H1 (cell line): ENCODE measurements around the gene CLDN9. TPM values are rescaled to one million over a fixed set of nuclear protein-coding genes. Genes with fewer than 3 reads are reported as not detected.
A peak's percentile ranks its signal among the peaks of the same experiment; 100 is the strongest.

Experiments used
- BCL11A ChIP-seq, 2 experiments: IDR thresholded peaks; one replicate each; pipeline ENCODE4 v1.6.1; 2011; ENCODE audit warnings: low read depth in 2 of 2, low read length in 2 of 2, mild to moderate bottlenecking in 2 of 2
- CBX5 ChIP-seq: fragments of 300-800, 300-1000 bp; sonication (generic); IDR thresholded peaks from 2 replicates; pipeline ENCODE4 v1.7.1; 2016; ENCODE audit warnings: antibody characterized with exemption, low read length, low read depth
- CHD1 ChIP-seq: IDR thresholded peaks from 2 replicates; pipeline ENCODE4 v1.6.1; 2012; ENCODE audit warnings: low read depth, low read length, improper control_type of control experiment
- CREB1 ChIP-seq: IDR thresholded peaks from 2 replicates; pipeline ENCODE4 v1.6.1; 2012; ENCODE audit warnings: inconsistent platforms
- EP300 ChIP-seq, 2 experiments: IDR thresholded peaks; 1 replicate in 1 of 2; 2 replicates in 1 of 2; pipeline ENCODE4 v1.6.1; 2011 to 2012; ENCODE audit warnings: low read depth in 2 of 2, low read length in 2 of 2, mild to moderate bottlenecking in 2 of 2, borderline replicate concordance in 1 of 2, inconsistent platforms in 1 of 2, moderate library complexity in 1 of 2
- EZH2 ChIP-seq: fragments of 200-600 bp; sonication (generic); IDR thresholded peaks from 2 replicates; pipeline ENCODE4 v1.7.1; 2012; ENCODE audit warnings: low read depth, mild to moderate bottlenecking, moderate library complexity, low read length, inconsistent platforms; ENCODE audit not compliant: severe bottlenecking
- FOSL1 ChIP-seq: IDR thresholded peaks from 2 replicates; pipeline ENCODE4 v1.6.1; 2011; ENCODE audit warnings: mild to moderate bottlenecking, low read depth, low read length, moderate library complexity; ENCODE audit not compliant: insufficient read depth
- GABPA ChIP-seq: IDR thresholded peaks from 2 replicates; pipeline ENCODE4 v1.6.1; 2011; ENCODE audit warnings: mild to moderate bottlenecking, low read length, moderate library complexity, borderline replicate concordance; ENCODE audit not compliant: insufficient read depth
- KDM4A ChIP-seq: IDR thresholded peaks from one replicate; pipeline ENCODE4 v1.7.1; 2012; ENCODE audit warnings: low read depth, mild to moderate bottlenecking, moderate library complexity, low read length, inconsistent platforms; ENCODE audit not compliant: severe bottlenecking
- NRF1 ChIP-seq: IDR thresholded peaks from 2 replicates; pipeline ENCODE4 v1.6.1; 2011; ENCODE audit warnings: mild to moderate bottlenecking, low read depth, low read length, improper control_type of control experiment
- RFX5 ChIP-seq: IDR thresholded peaks from 2 replicates; pipeline ENCODE4 v1.6.1; 2011; ENCODE audit warnings: low read depth, low read length, improper control_type of control experiment, borderline replicate concordance
- RNF2 ChIP-seq: fragments of 200-900, 300-1000 bp; sonication (generic); IDR thresholded peaks from 2 replicates; pipeline ENCODE4 v1.7.1; 2016; ENCODE audit warnings: borderline replicate concordance, low read depth, mild to moderate bottlenecking, antibody characterized with exemption, low read length; ENCODE audit not compliant: poor library complexity, severe bottlenecking; ENCODE audit errors: missing control alignments
- SIRT6 ChIP-seq: IDR thresholded peaks from one replicate; pipeline ENCODE4 v1.7.1; 2012; ENCODE audit warnings: low read length, inconsistent platforms
- SP4 ChIP-seq: IDR thresholded peaks from 2 replicates; pipeline ENCODE4 v1.6.1; 2012; ENCODE audit warnings: low read length, inconsistent platforms
- SUZ12 ChIP-seq: fragments of 200-600 bp; sonication (generic); IDR thresholded peaks from 2 replicates; pipeline ENCODE4 v1.6.1; 2012; ENCODE audit warnings: mild to moderate bottlenecking, inconsistent platforms, low read length, moderate library complexity, mixed read lengths
- TBP ChIP-seq: IDR thresholded peaks from 2 replicates; pipeline ENCODE4 v1.6.1; 2011; ENCODE audit warnings: low read depth, low read length, improper control_type of control experiment
- TCF12 ChIP-seq: IDR thresholded peaks from 2 replicates; pipeline ENCODE4 v1.6.1; 2011; ENCODE audit warnings: low read depth, mild to moderate bottlenecking, low read length
- polyA plus RNA-seq, 7 experiments: library from polyadenylated mRNA; depleted of rRNA in 3 of 7; stranded (reverse) in 5 of 7; unstranded in 2 of 7; fragments of >200 nt in 5 of 7; fragments of 200-250 nt in 2 of 7; gene quantifications; 1 replicate in 5 of 7; 2 replicates in 1 of 7; 4 replicates in 1 of 7; pipeline versions ENCODE4 v1.2.1 to v1.2.3, GENCODE V29; 2011 to 2013; ENCODE audit warnings: missing spikeins in 2 of 7, mixed read lengths in 2 of 7
- total RNA-seq: library from RNA; stranded (reverse); fragmentation: NEBNext Ultra II Directional; extraction: Animal tissue kit (Norgen Biotek cat#: 25700); gene quantifications from 2 replicates; pipeline ENCODE4 v1.2.1, GENCODE V29; 2021
- TF ChIP-seq, protein P1 (sequence below), 3 experiments: IDR thresholded peaks; 1 replicate in 2 of 3; 2 replicates in 1 of 3; pipeline versions ENCODE4 v1.5.1 to v1.6.1; 2011; ENCODE audit warnings: low read length in 3 of 3, mild to moderate bottlenecking in 3 of 3, inconsistent platforms in 2 of 3, low read depth in 1 of 3, moderate library complexity in 1 of 3; ENCODE audit not compliant: insufficient read depth in 1 of 3; ENCODE audit errors: control extremely low read depth in 1 of 3
- TF ChIP-seq, protein P2 (sequence below): IDR thresholded peaks from 2 replicates; pipeline ENCODE4 v1.6.1; 2012; ENCODE audit warnings: low read length, inconsistent platforms

Gene CLDN9
- total and polyA plus RNA-seq, 2 of the 8 experiments (the other 6 are each of a cell fraction or from before 2014, with no cell fraction given): 0.60 to 0.89 TPM

DNA sequence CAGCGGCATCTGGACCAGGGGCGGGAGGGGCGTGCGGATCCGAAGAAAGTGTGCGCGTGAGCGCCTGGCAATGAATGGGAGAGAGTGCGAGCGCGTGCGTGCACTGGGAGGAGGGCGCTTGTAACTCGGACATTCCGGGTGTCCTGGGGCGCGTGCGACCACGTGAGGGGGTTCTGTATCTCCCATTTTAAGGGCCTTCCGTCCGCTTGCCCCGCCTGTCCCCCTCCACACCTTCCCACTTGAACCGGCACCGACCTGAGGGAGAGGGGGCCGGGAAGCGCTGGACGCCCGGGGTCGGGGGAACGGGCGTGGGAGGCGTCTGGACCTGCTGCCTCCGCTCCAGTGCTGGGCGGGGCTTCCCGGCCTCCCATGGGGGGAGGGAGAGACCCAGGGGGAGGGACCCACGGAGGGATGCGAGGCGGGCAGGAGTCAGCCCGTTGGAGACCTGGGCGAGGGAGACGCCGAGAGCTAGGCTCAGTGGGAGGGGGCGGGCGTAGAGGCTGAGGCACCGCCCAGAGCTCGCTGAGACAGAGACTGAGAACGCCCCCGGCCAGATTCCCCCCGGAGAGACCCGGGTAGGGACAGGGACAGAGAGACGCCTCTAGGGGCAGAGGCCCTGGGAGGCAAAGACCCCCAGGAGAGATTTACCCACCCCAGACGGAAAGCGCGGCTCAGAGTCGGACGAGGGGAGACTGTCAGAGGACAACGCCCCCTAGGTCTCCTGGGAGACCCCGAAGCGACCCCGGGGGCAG, 48.8 kb upstream of the CLDN9 start, which contains the start of gene KREMEN2 (continued):
- TF ChIP-seq NRF1: no peak
- no peak for TF ChIP-seq SIRT6
- no peak for TF ChIP-seq SP4
- TF ChIP-seq KDM4A: no peak
- no peak for TF ChIP-seq GABPA
- TF ChIP-seq EP300 (IDR thresholded peaks at IDR 0.05; ENCODE audit: borderline replicate concordance in 1 of 2, low read depth in 2 of 2, low read length in 2 of 2): no peak
- no peak for TF ChIP-seq TBP
- no peak for TF ChIP-seq FOSL1
- TF ChIP-seq SUZ12: 0 out of 2 replicates have a peak, but pooled peaks have one; percentile 34
- TF ChIP-seq CBX5: no peak
- TF ChIP-seq BCL11A (IDR thresholded peaks at IDR 0.05; ENCODE audit: low read depth in 2 of 2, low read length in 2 of 2): no peak
- no peak for TF ChIP-seq CREB1
- TF ChIP-seq TCF12: no peak
- TF ChIP-seq RNF2: no peak
- TF ChIP-seq, protein P1, sequence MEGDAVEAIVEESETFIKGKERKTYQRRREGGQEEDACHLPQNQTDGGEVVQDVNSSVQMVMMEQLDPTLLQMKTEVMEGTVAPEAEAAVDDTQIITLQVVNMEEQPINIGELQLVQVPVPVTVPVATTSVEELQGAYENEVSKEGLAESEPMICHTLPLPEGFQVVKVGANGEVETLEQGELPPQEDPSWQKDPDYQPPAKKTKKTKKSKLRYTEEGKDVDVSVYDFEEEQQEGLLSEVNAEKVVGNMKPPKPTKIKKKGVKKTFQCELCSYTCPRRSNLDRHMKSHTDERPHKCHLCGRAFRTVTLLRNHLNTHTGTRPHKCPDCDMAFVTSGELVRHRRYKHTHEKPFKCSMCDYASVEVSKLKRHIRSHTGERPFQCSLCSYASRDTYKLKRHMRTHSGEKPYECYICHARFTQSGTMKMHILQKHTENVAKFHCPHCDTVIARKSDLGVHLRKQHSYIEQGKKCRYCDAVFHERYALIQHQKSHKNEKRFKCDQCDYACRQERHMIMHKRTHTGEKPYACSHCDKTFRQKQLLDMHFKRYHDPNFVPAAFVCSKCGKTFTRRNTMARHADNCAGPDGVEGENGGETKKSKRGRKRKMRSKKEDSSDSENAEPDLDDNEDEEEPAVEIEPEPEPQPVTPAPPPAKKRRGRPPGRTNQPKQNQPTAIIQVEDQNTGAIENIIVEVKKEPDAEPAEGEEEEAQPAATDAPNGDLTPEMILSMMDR (IDR thresholded peaks at IDR 0.05; ENCODE audit: control extremely low read depth in 1 of 3, insufficient read depth in 1 of 3, low read depth in 1 of 3, low read length in 3 of 3): peak in 1 of 3 experiments; percentile 13; a peak in 1 of 4 replicates
- TF ChIP-seq, protein P2, sequence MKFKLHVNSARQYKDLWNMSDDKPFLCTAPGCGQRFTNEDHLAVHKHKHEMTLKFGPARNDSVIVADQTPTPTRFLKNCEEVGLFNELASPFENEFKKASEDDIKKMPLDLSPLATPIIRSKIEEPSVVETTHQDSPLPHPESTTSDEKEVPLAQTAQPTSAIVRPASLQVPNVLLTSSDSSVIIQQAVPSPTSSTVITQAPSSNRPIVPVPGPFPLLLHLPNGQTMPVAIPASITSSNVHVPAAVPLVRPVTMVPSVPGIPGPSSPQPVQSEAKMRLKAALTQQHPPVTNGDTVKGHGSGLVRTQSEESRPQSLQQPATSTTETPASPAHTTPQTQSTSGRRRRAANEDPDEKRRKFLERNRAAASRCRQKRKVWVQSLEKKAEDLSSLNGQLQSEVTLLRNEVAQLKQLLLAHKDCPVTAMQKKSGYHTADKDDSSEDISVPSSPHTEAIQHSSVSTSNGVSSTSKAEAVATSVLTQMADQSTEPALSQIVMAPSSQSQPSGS: no peak
- TF ChIP-seq RFX5: no peak
- TF ChIP-seq EZH2: no peak
- TF ChIP-seq CHD1: no peak
